GM19463 (cell line): ENCODE data around the gene SMOC2.
"Not testable (repeated sequence)": the region's sequence is repeated elsewhere in the genome, so short reads cannot be mapped to it uniquely, and the experiment has no call there.

ENCODE experiments used
- ATAC-seq: cut with Tn5 transposase; IDR thresholded peaks from one replicate; pipeline ENCODE4 v1.9.1; 2021; ENCODE audit warnings: mild to moderate bottlenecking, moderate library complexity; ENCODE audit not compliant: unreplicated experiment

The SMOC2 gene

GRCh38 chr6:168563656-168564055, 122.7 kb downstream of the SMOC2 start:
- ATAC-seq, result no peak

- ATAC-seq, result no peak
These were observed 124.1 kb downstream of the SMOC2 start for GRCh38 chr6:168565112-168565511.

GRCh38 chr6:168570211-168570610, 129.2 kb downstream of the SMOC2 start:
- no peak for ATAC-seq

DNA sequence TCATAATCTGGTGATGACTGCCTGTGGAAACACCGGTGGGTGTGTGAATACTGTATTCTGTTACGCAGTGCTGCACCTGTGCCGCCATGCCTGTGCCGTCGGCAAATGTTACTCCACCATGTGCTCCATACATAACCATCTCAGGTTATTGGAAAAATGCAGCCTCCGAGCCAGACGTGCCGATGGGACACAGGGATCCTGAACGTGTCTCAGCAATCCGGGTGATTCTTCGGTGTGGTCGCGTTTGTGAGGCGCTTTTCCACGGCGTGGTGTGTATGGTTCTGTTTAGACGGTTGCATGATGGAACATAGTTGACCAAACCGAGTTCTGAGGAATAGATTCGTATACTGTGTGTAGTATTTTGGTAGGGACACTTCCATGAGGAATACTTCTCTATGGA, 130.3 kb downstream of the SMOC2 start:
- no peak for ATAC-seq

- ATAC-seq, result not testable (repeated sequence)
These were observed 132.4 kb downstream of the SMOC2 start for GRCh38 chr6:168573276-168573835.

GRCh38 chr6:168574075-168574698, 133.2 kb downstream of the SMOC2 start:
- no peak for ATAC-seq

GRCh38 chr6:168574699-168575195, 133.8 kb downstream of the SMOC2 start:
- no peak for ATAC-seq

GRCh38 chr6:168575346-168576098, 134.5 kb downstream of the SMOC2 start:
- no peak for ATAC-seq

DNA sequence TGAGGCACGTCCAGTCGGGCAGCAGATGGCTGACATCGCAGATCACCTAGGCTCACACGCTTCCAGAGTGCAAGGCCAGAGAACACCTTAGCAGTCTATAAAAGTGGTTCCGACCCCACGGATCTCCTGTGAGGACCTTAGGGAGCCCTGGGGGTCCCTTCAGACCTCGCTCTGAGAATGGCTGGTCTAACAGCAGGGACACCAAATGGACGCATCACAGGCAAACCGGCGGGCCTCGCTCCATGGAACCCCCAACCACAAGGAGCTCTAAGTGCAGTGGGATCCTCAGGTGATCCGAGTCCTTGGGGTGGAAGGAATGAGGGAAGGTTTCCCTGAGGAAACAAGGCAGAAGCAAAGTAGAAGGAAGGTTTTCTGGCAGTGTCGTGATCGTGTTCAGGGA, 135.4 kb downstream of the SMOC2 start:
- ATAC-seq, result no peak

DNA sequence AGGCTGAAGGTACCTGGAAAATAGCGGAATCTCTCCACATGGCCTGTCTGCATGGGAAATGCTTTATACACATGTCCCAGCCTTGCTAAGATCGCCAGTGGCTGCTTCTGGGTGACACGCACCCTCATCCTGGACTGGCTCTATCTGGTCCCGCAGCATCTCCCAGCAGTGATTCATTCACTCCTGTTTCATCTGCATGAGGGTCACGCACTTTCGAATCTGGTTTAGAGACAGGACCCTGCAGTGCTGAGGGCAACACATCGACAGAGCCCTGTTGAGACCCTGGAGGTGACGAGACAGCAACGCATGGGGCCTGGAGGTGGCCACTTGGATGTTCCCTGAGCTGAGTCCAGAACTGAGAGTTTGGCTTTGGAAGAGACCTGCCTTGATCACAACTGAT, 136.5 kb downstream of the SMOC2 start:
- no peak for ATAC-seq

DNA sequence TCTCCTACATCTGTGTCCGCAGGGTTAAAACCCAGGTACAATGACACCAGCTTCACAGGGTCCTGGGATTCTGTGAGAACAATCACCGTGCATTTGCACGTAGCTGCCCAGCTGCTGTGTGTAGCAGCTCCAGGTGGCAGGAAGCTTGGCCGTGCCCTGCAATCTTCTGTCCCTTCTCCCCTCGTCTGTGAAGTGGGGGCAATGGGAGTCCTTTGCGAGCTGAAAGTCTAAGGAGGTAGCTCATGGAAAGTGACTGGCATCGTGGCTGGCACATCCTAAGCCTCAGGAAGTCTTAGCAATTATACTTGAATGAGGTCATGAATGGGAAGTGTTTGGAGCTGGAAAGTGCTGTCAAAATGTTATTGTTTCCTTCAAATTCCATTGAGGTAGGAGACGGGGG, 137.1 kb downstream of the SMOC2 start:
- ATAC-seq, result no peak

DNA sequence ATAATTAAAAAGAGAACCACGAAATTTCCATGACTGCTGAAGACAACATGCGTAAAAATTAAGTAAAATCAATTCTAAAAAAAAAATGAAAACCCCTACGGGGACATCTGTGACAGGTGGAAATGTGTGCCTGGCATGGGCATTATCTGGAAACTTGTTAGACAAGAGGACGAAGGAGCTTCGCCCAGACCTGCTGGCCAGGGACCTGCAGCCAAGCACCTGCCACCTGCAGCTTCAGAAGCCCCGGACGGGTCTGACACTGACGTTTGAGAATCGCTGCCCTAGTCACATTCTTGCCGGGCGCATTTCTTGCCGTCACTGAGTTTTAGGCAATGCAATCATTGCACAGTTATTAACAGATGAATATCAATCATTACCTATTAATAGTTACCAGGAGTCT, 140.3 kb downstream of the SMOC2 start:
- ATAC-seq, result no peak

GRCh38 chr6:168581706-168582105, 140.7 kb downstream of the SMOC2 start:
- ATAC-seq, result no peak

DNA sequence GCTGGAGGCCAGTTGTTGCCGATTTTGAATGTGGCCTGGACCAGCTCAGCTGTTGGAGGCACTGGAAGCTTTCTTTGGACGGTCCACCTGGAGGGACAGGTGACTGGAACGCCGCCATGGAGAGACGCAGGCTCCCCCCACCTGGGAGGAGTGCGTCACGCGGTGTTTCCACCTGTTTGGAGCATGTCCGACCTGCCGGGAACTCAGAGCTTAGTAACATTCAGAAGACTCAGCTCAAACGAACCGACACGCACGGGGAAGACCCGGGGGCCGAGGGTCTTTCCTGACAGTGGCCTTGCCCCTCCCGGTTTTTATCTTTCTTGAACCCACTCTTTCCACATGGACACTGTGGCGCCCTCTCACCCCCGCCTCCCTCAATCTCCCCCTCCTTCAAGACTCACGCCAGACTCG, 141.6 kb downstream of the SMOC2 start:
- no peak for ATAC-seq

DNA sequence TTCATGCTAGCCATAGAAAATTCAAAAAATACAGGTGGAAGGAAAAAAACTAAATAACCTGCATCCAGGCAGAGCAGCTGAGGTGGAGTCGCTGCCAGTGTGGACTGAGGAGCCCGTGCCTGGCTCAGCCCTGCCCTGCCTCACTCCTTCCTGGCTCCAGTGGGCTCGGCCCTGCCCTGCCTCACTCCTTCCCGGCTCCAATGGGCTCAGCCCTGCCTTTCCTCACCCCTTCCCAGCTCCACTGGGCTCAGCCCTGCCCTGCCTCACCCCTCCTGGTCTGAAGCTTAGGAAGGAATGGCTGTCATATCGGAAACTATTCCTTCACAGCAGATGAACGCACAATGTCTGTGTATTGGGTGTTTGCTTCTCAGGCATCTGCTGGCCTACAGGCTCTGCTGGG, 142.1 kb downstream of the SMOC2 start:
- ATAC-seq, result no peak

DNA sequence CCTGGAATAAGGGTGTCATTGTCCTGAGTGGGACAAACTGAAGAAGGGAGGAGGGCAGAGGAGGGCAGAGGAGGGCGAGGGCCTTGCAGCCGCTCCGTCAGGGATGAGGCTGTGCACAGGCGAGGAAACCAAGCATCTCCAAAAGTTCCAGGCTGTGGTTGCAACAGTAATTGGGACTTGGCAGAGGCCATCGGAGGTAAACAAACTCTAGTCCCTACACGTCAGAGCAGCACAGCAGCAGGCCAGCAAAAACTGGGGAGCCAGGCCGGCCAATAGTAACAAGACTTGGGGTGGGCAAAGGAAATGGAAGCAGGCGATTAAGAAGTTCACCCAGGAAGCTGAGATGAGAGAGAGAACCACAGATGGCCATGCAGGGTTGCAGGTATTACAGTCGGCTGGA, 142.8 kb downstream of the SMOC2 start:
- no peak for ATAC-seq

DNA sequence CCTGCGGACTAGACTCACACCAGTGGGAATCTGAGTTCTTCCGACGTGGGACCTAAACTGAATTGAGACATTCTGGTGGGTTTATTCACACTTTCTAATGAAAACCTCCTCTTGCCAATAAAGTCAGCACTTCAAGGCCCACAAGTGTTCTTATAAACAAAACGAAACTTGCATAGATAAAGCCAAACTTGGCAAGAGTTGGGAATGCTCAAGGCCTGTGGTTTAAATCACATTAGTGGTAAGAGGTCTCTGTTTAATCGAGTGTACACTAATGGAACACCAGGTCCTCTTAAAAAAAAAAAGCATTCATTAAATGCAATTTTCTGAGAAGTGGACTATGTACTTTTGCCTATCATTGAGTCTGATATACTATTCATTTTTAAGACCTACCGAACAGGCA, 143.3 kb downstream of the SMOC2 start:
- no peak for ATAC-seq

DNA sequence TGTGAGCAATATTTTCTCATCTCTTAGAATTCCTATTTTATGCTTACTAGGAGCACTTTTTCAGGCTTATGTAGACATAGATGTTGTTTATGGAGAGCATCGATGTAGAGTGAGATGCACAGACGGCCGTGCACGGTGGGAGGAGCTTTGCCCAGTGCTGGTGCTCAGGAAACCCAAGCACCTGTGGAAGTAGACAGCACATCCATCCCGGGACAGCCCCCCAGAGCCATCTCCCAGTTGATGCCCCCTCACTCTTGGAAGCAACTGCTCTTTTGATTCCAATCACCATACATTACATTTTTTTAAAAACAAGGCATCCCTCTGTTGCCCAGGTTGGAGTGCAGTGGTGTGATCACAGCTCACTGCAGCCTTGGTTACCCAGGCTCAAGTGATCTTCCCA, 143.7 kb downstream of the SMOC2 start:
- ATAC-seq, result no peak

DNA sequence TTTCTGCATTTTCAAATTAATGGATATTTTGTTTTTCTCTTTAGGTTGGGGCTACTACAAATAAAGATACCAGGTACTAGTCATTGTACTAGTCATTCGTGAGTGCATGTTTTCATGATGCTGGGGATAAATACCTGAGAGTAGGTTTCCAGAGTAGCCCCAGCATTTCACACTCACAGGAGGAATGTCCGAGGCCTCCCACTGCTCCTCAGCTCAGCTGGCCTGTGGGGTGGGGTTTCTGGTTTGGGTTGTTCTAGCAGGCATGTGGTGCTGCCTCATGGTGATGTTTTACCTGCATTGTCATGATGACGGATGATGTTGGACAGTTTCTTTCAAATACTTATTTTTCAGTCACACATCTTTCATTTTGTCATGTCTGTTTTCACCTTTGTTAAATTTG, 144.5 kb downstream of the SMOC2 start:
- no peak for ATAC-seq

DNA sequence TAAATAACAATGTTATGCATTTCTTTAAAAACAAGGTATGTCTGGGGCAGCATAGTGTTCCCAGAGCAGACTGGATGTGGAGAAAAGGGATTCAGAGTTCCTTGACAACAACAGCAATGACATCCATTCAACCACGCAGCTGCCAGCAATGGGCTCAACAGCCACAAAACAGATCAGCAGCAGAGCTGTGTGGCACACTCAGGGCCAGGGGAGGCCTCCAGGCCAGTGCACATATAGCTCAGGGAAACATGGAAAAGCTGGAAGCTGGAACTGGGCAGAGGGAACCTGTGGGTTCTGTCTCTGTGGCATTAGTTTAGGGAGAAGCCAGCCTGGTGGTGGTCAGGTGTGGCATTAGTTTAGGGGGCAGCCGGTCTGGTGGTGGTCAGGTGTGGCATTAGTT, 148.3 kb downstream of the SMOC2 start:
- ATAC-seq, result no peak

DNA sequence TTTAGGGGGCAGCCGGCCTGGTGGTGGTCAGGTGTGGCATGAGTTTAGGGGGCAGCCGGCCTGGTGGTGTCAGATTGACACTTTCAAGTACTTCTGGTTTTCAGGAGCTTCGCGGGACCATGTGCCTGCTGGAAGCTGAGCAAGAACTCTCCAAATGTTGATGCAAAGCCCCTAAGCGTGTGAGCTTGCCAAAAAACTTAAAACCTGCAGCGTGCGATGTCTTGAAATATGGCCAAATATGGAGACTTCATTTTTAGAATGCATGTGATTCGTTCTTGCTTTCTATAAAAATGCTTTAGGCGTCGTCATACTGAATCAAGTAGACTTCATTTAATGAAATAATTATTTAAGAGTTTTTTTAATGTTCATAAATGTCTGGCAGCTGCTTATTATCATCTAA, 149.4 kb downstream of the SMOC2 start:
- ATAC-seq, result no peak

- no peak for ATAC-seq
These were observed 155.4 kb downstream of the SMOC2 start for GRCh38 chr6:168596344-168596743.
